Activated T-helper 2 cell treated with anti-CD3 and anti-CD28 coated beads, Interferon-gamma antibody, Interleukin-2, Interleukin-4, amounts not matched to agents 10 μg/mL and 5 μg/mL and 100 μg/mL, durations not matched to agents 14 hours and 24 hours and 36 hours (primary cell): ENCODE data around the gene SLC8A2. TPM values are rescaled to one million over a fixed set of nuclear protein-coding genes. Genes with fewer than 3 reads are reported as not detected.

Experiments used
- DNase-seq: peaks from one replicate; pipeline ENCODE4 v3.0.0; 2021; ENCODE audit warnings: low spot score
- H3K27ac Mint-ChIP-seq: one replicate; pipeline ENCODE4 v1.8.0; 2021; ENCODE audit warnings: mixed read lengths
- H3K27me3 Mint-ChIP-seq: one replicate; pipeline ENCODE4 v1.8.0; 2021; ENCODE audit warnings: low read depth, mixed read lengths
- H3K36me3 Mint-ChIP-seq: one replicate; pipeline ENCODE4 v1.8.0; 2021; ENCODE audit warnings: low read depth, mixed read lengths
- H3K4me1 Mint-ChIP-seq: one replicate; pipeline ENCODE4 v1.8.0; 2021; ENCODE audit warnings: low read depth, mixed read lengths
- H3K4me3 Mint-ChIP-seq: one replicate; pipeline ENCODE4 v1.8.0; 2021; ENCODE audit warnings: low read depth, mild to moderate bottlenecking, moderate library complexity, mixed read lengths
- H3K9me3 Mint-ChIP-seq: one replicate; pipeline ENCODE4 v1.8.0; 2021; ENCODE audit warnings: mixed read lengths
- intact Hi-C: fragments of 100-400 bp; cut with micrococcal nuclease; formaldehyde crosslinking; loops from one replicate; pipeline ENCODE4 v1.15.1; 2023
- total RNA-seq: library from RNA; stranded (reverse); gene quantifications from 2 replicates; pipeline ENCODE4 v1.2.3, GENCODE V29; 2022

Gene SLC8A2
- total RNA-seq, 1 donor from 2014 or later, result not detected

DNA sequence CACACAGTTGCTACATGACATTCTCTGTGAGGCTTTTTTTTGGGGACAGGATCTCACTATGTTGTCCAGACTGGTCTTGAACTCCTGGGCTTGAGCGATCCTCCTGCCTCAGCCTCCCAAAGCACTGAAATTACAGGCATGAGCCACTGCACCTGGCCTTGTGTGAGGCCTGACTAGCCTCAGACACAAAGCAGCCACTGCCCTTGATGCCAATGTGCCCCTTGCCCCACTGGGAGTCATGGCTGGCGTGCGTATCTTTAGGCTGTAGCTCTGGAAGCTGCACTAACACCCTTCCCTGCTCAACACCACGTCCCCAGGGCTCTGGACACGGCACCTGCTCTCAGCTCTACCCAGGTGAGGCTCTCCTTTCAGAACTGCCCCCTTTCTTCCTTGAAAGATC lies 26.9 kb upstream of the SLC8A2 start:
- Mint-ChIP-seq H3K9me3 (no peaks in the 10 kb centered on the region), H3K4me3 (no peak overlapping the region), H3K27me3 (no peaks in the 10 kb centered on the region), H3K4me1 (no peaks in the 10 kb centered on the region), H3K36me3 (peaks cover 20% of the 10 kb centered on the region), H3K27ac (no peak overlapping the region)
- intact Hi-C loops, result no loop called here
- no peak for DNase-seq

DNA sequence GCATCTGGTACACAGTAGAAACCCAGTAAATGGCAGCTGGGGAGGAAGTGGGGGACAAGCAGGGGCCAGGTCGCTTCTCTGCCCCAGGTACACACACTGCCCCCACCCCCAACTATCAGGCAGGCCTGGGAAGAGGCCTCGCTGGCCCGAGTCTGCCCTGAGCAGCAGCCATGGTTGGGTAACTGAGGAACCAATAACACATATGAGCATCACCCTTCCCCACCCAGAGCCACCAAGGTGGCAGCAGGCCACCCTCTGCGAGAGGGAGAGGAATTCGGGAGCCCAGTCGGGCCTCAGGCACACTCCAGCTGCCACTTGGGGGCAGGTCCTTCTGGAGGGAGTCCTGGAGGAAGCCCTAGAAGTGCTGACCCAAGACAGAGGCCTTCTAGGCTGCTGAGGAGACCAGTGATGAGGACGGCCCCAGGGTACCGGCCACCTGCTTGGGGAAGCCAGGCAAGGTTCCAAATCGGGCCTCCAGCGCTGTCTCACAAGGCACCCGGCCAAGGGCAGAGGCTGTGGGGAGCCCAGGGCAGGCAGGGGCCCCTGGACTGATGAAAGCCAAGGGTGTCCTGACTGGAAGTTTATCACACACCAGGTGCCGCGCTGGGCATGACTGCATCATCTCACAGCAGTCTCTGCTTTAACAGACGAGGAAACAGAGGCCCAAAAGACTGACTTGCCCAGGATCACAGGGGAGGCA lies 26.3 kb upstream of the SLC8A2 start:
- no peak overlapping the region for H3K4me3 Mint-ChIP-seq
- no peaks in the 10 kb centered on the region for H3K27me3 Mint-ChIP-seq
- peaks cover 16% of the 10 kb centered on the region for H3K36me3 Mint-ChIP-seq
- intact Hi-C loops, result no loop called here
- no peaks in the 10 kb centered on the region for H3K9me3 Mint-ChIP-seq
- no peak overlapping the region for H3K27ac Mint-ChIP-seq
- DNase-seq, result no peak
- no peaks in the 10 kb centered on the region for H3K4me1 Mint-ChIP-seq

DNA sequence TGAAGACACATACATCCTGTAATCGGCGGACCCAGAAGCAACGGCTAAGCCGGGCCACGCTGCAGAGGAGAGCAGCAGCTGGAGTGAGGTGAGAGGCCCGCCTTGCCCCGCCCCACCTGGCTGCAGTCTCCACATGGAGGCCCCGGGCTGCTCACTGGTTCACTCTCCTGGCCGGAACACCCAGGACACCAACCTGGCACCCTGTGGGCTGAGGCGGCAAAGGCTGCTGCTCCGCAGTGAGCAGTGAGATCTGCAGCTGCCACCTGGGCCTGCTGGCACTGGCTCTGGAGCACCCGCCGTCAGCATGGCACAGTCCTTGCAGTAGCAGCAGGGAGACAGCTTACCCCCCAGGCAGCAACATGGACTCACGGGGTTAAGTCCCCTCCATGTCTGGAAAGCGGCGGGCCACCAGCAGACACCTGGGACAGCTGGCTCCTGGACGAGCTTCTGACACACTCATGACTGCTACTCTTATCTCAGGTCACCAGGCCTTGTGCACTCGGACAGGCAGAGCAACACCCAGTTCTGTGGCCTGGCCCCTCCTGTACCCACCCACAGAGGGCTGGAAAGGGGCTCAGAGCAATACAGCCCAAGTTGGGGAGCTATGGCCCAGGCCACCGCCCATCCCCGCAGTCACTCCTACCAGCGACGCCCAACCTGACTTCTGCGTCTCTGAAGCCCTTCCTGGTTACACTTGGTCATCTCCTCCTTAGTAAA lies 25.5 kb upstream of the SLC8A2 start:
- no peaks in the 10 kb centered on the region for H3K4me1 Mint-ChIP-seq
- peaks cover 10% of the 10 kb centered on the region for H3K36me3 Mint-ChIP-seq
- no peaks in the 10 kb centered on the region for H3K27me3 Mint-ChIP-seq
- DNase-seq, result no peak
- no peaks in the 10 kb centered on the region for H3K9me3 Mint-ChIP-seq
- intact Hi-C loops, result no loop called here
- H3K4me3 Mint-ChIP-seq, result no peak overlapping the region
- H3K27ac Mint-ChIP-seq, result no peak overlapping the region

DNA sequence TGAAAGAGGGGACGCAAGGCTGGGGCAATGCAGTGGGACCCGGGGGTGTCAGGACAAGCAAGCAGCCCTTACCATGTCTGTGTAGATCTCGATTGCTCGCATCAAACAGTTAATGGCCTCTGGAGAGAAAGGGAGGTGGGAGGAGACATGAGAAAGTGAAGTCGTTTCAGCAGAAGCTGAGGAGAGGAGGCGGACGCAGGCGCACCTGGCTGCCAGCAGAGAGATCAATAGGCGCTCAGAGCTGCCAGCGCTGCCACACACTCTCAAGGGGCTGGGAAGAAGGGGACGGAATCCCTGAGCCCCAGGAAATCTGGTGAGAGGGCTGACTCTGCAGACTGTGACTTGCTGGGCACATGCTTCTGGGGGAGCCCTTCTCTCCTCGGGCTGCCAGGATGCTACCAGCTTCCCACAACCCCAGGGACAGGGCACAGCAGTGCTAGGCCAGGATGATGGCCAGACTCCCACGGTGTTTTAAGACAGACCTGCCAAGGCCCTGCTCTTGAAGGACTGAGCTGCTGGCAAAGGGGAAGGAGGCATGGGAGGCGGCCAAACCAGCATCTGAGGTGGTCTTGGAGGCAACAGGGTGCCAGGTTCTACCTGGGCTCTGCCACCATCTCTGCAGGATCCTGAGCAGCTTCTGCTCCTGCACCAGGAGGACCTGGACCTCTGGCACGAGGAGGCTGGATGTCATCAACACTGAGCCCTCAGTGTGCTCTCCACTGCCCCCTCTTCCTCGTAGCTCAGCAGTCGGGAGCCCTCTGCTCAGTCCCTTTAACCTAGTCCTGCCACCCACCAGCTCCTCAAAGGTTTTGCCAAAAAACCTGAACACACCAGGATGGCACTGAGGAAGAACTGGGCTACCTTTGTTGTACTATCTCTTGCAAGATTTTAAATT lies 24.0 kb upstream of the SLC8A2 start:
- intact Hi-C loops, result no loop called here
- no peaks in the 10 kb centered on the region for H3K27me3 Mint-ChIP-seq
- peaks cover 10% of the 10 kb centered on the region for H3K36me3 Mint-ChIP-seq
- no peak for DNase-seq
- H3K4me1 Mint-ChIP-seq, result no peaks in the 10 kb centered on the region
- no peaks in the 10 kb centered on the region for H3K9me3 Mint-ChIP-seq
- no peak overlapping the region for H3K27ac Mint-ChIP-seq
- no peak overlapping the region for H3K4me3 Mint-ChIP-seq

DNA sequence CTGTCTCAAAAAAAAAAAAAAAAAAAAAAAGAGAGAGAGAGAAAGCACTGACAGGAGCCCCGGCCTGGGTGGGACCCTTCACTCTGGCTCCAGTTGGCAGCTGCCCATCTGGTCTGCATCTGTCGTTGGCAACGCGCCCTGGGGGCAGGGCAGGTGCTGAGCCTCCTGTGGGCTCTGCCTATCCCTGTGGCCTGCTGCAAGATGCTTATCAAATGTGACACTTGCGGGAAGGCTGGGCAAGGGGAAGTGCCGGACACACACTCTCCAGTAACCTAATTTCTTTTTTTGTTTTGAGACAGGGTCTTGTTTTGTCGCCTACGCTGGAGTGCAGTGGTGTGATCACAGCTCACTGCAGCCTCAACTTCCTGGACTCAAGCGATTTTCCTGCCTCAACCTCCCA lies 23.0 kb upstream of the SLC8A2 start:
- Mint-ChIP-seq H3K4me1 (no peaks in the 10 kb centered on the region), H3K9me3 (no peaks in the 10 kb centered on the region), H3K27ac (no peak overlapping the region), H3K4me3 (no peak overlapping the region), H3K36me3 (peaks cover 16% of the 10 kb centered on the region), H3K27me3 (no peaks in the 10 kb centered on the region)
- intact Hi-C loops, result no loop called here
- DNase-seq, result no peak

DNA sequence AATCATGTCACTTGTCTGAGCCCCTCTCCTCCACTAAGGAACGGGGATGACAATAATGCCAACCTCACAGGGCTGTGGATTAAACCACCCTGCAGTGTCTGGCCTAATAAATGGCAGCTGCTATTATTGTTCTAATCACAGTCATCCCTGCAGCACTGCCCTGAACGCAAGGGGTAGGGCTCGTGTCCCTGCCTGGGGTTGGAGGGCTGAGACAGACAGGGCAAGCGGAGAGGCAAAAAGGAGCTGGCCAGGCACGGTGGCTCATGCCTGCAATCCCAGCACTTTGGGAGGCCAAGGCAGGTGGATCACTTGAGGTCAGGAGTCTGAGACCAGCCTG lies 22.5 kb upstream of the SLC8A2 start:
- Mint-ChIP-seq H3K27me3 (no peaks in the 10 kb centered on the region), H3K4me3 (no peak overlapping the region), H3K4me1 (no peaks in the 10 kb centered on the region), H3K36me3 (peaks cover 16% of the 10 kb centered on the region), H3K27ac (no peak overlapping the region), H3K9me3 (no peaks in the 10 kb centered on the region)
- intact Hi-C loops, result no loop called here
- no peak for DNase-seq

DNA sequence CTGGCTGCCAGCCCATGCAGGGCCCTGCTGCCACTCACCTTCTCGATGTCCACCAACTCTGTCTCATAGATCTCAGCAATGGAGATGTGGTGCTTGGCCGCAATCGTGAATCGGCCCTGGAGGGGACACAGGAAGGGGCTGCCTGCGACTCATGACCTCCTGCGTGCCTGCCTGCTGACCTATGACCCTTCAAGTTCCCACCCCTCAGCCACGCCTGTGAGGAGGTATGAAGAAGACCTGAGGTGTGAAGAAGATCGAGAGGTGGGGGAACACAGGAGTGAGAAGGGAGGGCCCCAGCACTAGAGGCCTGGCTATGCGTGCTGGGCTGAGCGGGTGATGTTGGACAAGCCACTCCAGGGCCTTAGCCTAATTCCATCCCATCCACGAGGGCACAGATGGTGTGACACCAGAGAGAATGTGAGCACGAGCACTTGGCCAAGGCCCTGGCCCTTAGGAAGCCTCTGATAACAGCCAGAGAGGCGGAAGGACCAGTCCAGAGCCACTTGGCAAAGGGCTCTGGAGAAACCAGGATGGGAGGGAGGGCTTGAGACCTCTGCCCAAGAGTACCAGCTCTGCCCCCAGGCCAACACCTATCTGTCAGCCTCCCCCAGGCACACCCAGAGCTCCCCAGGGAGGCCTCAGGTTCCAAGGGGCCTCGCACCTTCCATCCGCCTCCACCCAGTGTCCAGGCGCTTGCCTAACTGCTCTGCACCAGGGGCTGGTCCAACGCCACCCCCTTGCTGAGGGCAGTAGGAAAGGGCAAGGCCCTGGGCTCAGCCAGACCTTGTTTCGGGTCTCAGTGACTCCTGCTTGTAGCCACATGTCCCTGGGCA lies 21.9 kb upstream of the SLC8A2 start:
- H3K36me3 Mint-ChIP-seq, result peaks cover 16% of the 10 kb centered on the region
- no peak overlapping the region for H3K4me3 Mint-ChIP-seq
- no peak for DNase-seq
- H3K9me3 Mint-ChIP-seq, result no peaks in the 10 kb centered on the region
- H3K27me3 Mint-ChIP-seq, result no peaks in the 10 kb centered on the region
- intact Hi-C loops, result no loop called here
- H3K27ac Mint-ChIP-seq, result no peak overlapping the region
- H3K4me1 Mint-ChIP-seq, result no peaks in the 10 kb centered on the region

DNA sequence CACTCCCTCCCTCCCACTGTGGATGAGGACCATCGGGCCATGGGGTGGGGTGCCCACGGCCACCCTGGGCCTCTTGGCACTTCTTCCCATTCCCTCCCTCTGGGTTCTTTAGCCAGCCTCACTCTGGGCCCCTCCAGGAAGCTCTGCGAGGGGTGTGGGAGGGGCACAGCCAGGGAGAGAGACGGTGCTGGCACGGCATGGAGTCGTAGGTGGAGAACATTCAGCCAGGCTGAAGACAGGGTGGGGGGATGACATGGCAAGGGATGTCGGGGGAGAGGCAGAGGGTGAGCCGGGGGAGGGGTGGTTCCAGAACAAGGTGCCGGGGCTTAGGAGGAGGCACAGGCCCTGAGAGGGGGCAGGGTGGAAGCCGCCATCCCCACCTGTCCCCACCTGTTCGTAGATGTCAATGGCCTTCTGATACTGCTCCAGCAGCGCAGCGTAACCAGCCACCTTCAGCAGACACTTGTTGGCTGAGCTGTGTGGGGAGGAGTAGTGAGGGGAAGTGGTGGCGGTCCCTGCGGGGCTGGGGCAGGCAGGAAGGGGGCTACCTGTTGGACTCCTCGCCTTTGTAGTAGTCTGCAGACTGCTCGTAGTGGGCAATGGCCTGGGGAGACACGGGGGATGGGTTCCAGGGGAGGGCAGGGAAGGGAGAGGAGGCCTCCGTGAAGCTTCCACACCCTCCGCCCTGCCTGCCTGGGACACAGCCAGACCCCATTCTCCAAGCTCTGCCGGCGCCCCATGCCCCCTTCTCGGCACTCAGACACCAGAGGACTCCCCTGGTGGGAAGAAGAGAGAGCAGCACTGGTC lies 21.1 kb upstream of the SLC8A2 start:
- Mint-ChIP-seq H3K4me1 (no peaks in the 10 kb centered on the region), H3K27ac (no peak overlapping the region), H3K4me3 (no peak overlapping the region), H3K36me3 (peaks cover 16% of the 10 kb centered on the region), H3K9me3 (no peaks in the 10 kb centered on the region), H3K27me3 (no peaks in the 10 kb centered on the region)
- DNase-seq, result no peak
- intact Hi-C loops, result no loop called here

DNA sequence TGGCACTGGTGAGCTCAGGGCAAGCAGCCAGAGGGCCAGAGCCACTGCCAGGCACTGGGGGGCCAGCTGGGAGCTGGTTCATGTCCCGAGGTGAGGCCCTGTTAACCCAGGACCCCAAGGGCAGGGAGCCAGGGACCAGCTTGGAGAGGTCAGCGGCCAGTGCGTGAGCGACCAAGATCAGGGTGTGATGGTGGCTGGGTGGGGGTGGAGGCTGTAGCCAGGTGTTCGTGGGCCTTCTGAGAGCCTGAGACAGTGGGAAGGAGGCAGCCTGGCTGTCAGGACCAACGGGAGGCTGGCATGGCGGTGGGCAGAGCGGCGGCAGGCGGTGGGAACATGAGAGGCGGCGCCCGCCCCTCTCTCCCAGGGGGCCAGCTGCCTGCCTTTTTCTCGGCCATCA lies 20.4 kb upstream of the SLC8A2 start:
- intact Hi-C loops, result no loop called here
- Mint-ChIP-seq H3K27ac (no peak overlapping the region), H3K9me3 (no peaks in the 10 kb centered on the region), H3K36me3 (peaks cover 16% of the 10 kb centered on the region), H3K4me3 (no peak overlapping the region), H3K27me3 (no peaks in the 10 kb centered on the region), H3K4me1 (peaks cover 3% of the 10 kb centered on the region)
- DNase-seq, result no peak

DNA sequence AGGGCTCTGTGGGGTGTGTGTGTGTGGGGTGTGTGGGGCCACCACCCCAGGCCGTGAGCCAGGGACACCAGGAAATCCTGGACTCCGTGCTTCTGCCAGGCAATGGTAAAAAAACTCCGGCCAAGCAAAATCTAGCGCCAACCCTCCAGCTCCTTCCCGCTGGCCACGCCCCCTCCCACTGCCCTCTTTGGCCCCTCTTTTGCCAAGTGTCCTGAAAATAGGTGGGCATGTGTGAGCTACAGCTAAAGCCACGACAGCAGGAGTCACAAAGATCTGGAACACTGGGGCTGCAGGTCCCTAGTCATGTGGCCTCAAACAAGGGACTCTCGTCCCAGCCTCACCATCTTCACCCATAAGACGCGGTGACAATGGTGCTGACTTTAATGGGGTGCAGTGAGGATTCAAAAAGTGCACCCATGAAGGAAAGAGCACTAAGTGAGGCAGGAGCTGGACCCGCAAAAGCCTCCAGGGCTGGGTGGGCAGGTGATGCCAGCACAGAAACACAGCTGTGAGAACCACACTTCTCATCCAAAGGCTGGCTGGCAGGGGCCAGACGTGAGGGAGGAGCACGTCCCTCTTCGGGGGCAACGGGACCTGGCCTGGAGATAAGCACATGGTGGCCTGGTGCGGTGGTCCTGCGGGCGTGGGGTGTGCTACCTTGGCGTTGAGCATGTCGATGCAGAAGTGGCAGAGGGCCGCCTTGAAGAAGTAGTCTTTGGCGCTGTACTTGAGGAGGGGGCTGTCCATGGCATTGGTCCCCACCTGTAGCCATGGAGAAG lies 19.9 kb upstream of the SLC8A2 start:
- DNase-seq, result no peak
- Mint-ChIP-seq H3K36me3 (peaks cover 14% of the 10 kb centered on the region), H3K4me3 (no peak overlapping the region), H3K9me3 (no peaks in the 10 kb centered on the region), H3K27me3 (no peaks in the 10 kb centered on the region), H3K27ac (no peak overlapping the region), H3K4me1 (peaks cover 6% of the 10 kb centered on the region)
- intact Hi-C loops, result no loop called here

DNA sequence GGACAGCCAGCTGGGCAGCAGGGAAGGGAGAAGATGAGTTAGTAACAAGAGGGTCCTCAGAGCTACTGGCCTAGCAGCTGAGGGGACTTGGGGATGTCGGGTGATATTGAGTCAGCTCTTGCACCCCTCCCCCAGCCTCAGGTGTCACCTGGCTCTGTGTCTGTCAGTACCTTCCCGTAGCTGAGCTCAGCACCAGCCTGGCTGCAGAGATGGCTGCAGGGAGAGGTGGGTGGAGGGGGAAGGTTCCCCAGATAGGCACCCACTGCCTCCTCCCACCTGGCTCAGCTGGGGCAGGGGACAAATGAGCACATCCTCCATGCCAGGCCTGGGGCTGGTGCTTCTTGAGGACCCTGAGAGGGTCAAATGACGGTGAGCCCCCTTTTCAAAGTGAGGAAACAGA lies 19.2 kb upstream of the SLC8A2 start:
- H3K4me3 Mint-ChIP-seq, result no peak overlapping the region
- intact Hi-C loops, result no loop called here
- H3K36me3 Mint-ChIP-seq, result peaks cover 10% of the 10 kb centered on the region
- no peak for DNase-seq
- H3K27me3 Mint-ChIP-seq, result no peaks in the 10 kb centered on the region
- H3K9me3 Mint-ChIP-seq, result no peaks in the 10 kb centered on the region
- H3K4me1 Mint-ChIP-seq, result peaks cover 6% of the 10 kb centered on the region
- H3K27ac Mint-ChIP-seq, result no peak overlapping the region
